Measurements from ENCODE around the gene RABGAP1L. TPM values are rescaled to one million over a fixed set of nuclear protein-coding genes. Genes with fewer than 3 reads are reported as not detected.

Gene RABGAP1L
- total RNA-seq, 2 experiments from 2014 or later: 98.1 to 158 TPM

- DNase-seq (ENCODE audit: low spot score): no peak
- BruUV-seq (replicated peaks): no TSS peak
- H2AFZ ChIP-seq (ENCODE audit: low read length): no peak overlapping the region
- H3K4me2 ChIP-seq (ENCODE audit: low read length): no peak overlapping the region
- intact Hi-C loops (cut with micrococcal nuclease; ENCODE audit: unreplicated experiment): no loop called here
- CTCF ChIA-PET (ENCODE audit: unreplicated experiment): no interaction called here
- H4K20me1 ChIP-seq (ENCODE audit: insufficient read depth, low read length): no peaks in the 10 kb centered on the region
- no peaks in the 10 kb centered on the region for H3K79me2 ChIP-seq (ENCODE audit: insufficient read depth, low read depth, low read length)
- TF ChIP-seq CTCF (conservative IDR thresholded peaks at IDR 0.05; ENCODE audit: low read length): no peak
- no peak for TF ChIP-seq EZH2phosphoT487 (IDR thresholded peaks at IDR 0.05; ENCODE audit: borderline replicate concordance, low read depth, low read length)
- no peaks in the 10 kb centered on the region for H3K9me2 ChIP-seq (ENCODE audit: insufficient read depth, low read length)
- H3K9me3 ChIP-seq (ENCODE audit: low read length): no peaks in the 10 kb centered on the region
- H3K4me1 ChIP-seq (ENCODE audit: insufficient read depth, low read length, poor library complexity, severe bottlenecking): no peaks in the 10 kb centered on the region
- no peak overlapping the region for H3K27ac ChIP-seq (ENCODE audit: low read depth, low read length, poor library complexity, severe bottlenecking)
- H3K36me3 ChIP-seq (ENCODE audit: insufficient read depth, low read length): no peaks in the 10 kb centered on the region; the same call in 1 of the 2 replicates
- POLR2A ChIA-PET: no interaction called here
- H3K4me3 ChIP-seq (ENCODE audit: low read depth, low read length, poor library complexity, severe bottlenecking): no peak overlapping the region
Observed at GRCh38 chr1:174364996-174365736, 205.8 kb downstream of the RABGAP1L start.

GRCh38 chr1:174366946-174367345 is 207.6 kb downstream of the RABGAP1L start:
- ChIA-PET POLR2A (interaction anchor here (0.7 kb wide), 1 partner anchor 38 kb away, joined by 4 read pairs; no protein-coding TSS in a partner anchor), CTCF (ENCODE audit: unreplicated experiment) (no interaction called here)
- no peak overlapping the region for H3K4me3 ChIP-seq (ENCODE audit: low read depth, low read length, poor library complexity, severe bottlenecking)
- no peak for TF ChIP-seq EZH2phosphoT487 (IDR thresholded peaks at IDR 0.05; ENCODE audit: borderline replicate concordance, low read depth, low read length)
- TF ChIP-seq CTCF (conservative IDR thresholded peaks at IDR 0.05; ENCODE audit: low read length): no peak
- intact Hi-C loops (cut with micrococcal nuclease; ENCODE audit: unreplicated experiment): no loop called here
- no peaks in the 10 kb centered on the region for H3K4me1 ChIP-seq (ENCODE audit: insufficient read depth, low read length, poor library complexity, severe bottlenecking)
- H3K9me3 ChIP-seq (ENCODE audit: low read length): no peaks in the 10 kb centered on the region
- no TSS peak for BruUV-seq (replicated peaks)
- no peaks in the 10 kb centered on the region for H4K20me1 ChIP-seq (ENCODE audit: insufficient read depth, low read length)
- no peak overlapping the region for H3K27ac ChIP-seq (ENCODE audit: low read depth, low read length, poor library complexity, severe bottlenecking)
- no peaks in the 10 kb centered on the region for H3K79me2 ChIP-seq (ENCODE audit: insufficient read depth, low read depth, low read length)
- H2AFZ ChIP-seq (ENCODE audit: low read length): no peak overlapping the region
- no peak overlapping the region for H3K4me2 ChIP-seq (ENCODE audit: low read length)
- no peaks in the 10 kb centered on the region for H3K9me2 ChIP-seq (ENCODE audit: insufficient read depth, low read length)
- no peak for DNase-seq (ENCODE audit: low spot score)
- no peaks in the 10 kb centered on the region; the same call in 1 of the 2 replicates for H3K36me3 ChIP-seq (ENCODE audit: insufficient read depth, low read length)

GRCh38 chr1:174367892-174368291 is 208.6 kb downstream of the RABGAP1L start:
- ChIA-PET POLR2A (interaction anchor here (0.5 kb wide), 1 partner anchor 21 kb away, joined by 4 read pairs; no protein-coding TSS in a partner anchor), CTCF (ENCODE audit: unreplicated experiment) (no interaction called here)
- Histone ChIP-seq H3K9me3 (ENCODE audit: low read length) (no peaks in the 10 kb centered on the region), H3K27ac (ENCODE audit: low read depth, low read length, poor library complexity, severe bottlenecking) (no peak overlapping the region), H4K20me1 (ENCODE audit: insufficient read depth, low read length) (no peaks in the 10 kb centered on the region), H3K4me2 (ENCODE audit: low read length) (no peak overlapping the region), H3K4me3 (ENCODE audit: low read depth, low read length, poor library complexity, severe bottlenecking) (no peak overlapping the region), H3K9me2 (ENCODE audit: insufficient read depth, low read length) (no peaks in the 10 kb centered on the region), H3K4me1 (ENCODE audit: insufficient read depth, low read length, poor library complexity, severe bottlenecking) (peaks cover 8% of the 10 kb centered on the region), H2AFZ (ENCODE audit: low read length) (no peak overlapping the region), H3K79me2 (ENCODE audit: insufficient read depth, low read depth, low read length) (no peaks in the 10 kb centered on the region), H3K36me3 (ENCODE audit: insufficient read depth, low read length) (no peaks in the 10 kb centered on the region; the same call in 1 of the 2 replicates)
- BruUV-seq (replicated peaks): no TSS peak
- DNase-seq (ENCODE audit: low spot score): no peak
- intact Hi-C loops (cut with micrococcal nuclease; ENCODE audit: unreplicated experiment): no loop called here
- TF ChIP-seq EZH2phosphoT487 (IDR thresholded peaks at IDR 0.05; ENCODE audit: borderline replicate concordance, low read depth, low read length) (no peak), CTCF (conservative IDR thresholded peaks at IDR 0.05; ENCODE audit: low read length) (no peak)

Measured in OCI-LY7 (cell line).